Measurements from ENCODE around the gene ITPKC. TPM values are rescaled to one million over a fixed set of nuclear protein-coding genes. Genes with fewer than 3 reads are reported as not detected.

ITPKC gene
- total and polyA plus RNA-seq, 2 of the 13 experiments (the other 11 are each of a cell fraction or from before 2014, with no cell fraction given), result 6.9 to 11.2 TPM

DNA sequence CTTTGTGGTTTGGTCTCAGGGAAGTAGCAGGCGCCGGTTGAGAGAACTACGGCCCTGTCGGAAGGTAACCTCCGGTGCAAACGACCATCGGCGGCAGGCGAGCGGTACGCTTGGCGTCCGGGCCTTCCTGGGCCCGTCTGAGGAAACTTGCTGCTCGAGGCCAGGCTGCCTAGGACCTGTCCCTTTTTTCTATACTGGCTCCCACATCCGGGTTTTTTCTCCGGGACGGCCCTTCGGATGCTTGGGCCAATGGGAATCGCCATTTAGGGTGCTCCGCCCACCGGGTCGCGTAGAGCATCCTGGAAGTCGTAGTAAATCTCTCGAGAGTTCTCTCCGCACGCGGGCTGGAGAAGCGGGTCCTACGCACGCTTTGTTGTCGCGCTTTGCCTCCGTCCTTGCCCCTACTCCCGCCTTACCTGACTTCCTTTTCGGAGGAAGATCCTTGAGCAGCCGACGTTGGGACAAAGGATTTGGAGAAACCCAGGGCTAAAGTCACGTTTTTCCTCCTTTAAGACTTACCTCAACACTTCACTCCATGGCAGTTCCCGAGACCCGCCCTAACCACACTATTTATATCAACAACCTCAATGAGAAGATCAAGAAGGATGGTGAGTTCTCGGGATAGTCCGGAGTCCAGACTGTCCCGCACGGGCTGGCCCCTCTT lies 34.1 kb downstream of the ITPKC start, which contains the start of gene SNRPA (continued):
- no peak for TF ChIP-seq NR2F6 (IDR thresholded peaks at IDR 0.05)
- no peak for TF ChIP-seq NR2F6 (CRISPR knock-in tag; IDR thresholded peaks at IDR 0.05)
- no peak for TF ChIP-seq ZBTB3 (CRISPR knock-in tag; IDR thresholded peaks at IDR 0.05; ENCODE audit: borderline replicate concordance, low read depth)
- TF ChIP-seq, protein P1, sequence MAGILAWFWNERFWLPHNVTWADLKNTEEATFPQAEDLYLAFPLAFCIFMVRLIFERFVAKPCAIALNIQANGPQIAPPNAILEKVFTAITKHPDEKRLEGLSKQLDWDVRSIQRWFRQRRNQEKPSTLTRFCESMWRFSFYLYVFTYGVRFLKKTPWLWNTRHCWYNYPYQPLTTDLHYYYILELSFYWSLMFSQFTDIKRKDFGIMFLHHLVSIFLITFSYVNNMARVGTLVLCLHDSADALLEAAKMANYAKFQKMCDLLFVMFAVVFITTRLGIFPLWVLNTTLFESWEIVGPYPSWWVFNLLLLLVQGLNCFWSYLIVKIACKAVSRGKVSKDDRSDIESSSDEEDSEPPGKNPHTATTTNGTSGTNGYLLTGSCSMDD (CRISPR knock-in tag; IDR thresholded peaks at IDR 0.05), result no peak
- TF ChIP-seq NBN (conservative IDR thresholded peaks at IDR 0.05), result no peak
- TF ChIP-seq, protein P2, sequence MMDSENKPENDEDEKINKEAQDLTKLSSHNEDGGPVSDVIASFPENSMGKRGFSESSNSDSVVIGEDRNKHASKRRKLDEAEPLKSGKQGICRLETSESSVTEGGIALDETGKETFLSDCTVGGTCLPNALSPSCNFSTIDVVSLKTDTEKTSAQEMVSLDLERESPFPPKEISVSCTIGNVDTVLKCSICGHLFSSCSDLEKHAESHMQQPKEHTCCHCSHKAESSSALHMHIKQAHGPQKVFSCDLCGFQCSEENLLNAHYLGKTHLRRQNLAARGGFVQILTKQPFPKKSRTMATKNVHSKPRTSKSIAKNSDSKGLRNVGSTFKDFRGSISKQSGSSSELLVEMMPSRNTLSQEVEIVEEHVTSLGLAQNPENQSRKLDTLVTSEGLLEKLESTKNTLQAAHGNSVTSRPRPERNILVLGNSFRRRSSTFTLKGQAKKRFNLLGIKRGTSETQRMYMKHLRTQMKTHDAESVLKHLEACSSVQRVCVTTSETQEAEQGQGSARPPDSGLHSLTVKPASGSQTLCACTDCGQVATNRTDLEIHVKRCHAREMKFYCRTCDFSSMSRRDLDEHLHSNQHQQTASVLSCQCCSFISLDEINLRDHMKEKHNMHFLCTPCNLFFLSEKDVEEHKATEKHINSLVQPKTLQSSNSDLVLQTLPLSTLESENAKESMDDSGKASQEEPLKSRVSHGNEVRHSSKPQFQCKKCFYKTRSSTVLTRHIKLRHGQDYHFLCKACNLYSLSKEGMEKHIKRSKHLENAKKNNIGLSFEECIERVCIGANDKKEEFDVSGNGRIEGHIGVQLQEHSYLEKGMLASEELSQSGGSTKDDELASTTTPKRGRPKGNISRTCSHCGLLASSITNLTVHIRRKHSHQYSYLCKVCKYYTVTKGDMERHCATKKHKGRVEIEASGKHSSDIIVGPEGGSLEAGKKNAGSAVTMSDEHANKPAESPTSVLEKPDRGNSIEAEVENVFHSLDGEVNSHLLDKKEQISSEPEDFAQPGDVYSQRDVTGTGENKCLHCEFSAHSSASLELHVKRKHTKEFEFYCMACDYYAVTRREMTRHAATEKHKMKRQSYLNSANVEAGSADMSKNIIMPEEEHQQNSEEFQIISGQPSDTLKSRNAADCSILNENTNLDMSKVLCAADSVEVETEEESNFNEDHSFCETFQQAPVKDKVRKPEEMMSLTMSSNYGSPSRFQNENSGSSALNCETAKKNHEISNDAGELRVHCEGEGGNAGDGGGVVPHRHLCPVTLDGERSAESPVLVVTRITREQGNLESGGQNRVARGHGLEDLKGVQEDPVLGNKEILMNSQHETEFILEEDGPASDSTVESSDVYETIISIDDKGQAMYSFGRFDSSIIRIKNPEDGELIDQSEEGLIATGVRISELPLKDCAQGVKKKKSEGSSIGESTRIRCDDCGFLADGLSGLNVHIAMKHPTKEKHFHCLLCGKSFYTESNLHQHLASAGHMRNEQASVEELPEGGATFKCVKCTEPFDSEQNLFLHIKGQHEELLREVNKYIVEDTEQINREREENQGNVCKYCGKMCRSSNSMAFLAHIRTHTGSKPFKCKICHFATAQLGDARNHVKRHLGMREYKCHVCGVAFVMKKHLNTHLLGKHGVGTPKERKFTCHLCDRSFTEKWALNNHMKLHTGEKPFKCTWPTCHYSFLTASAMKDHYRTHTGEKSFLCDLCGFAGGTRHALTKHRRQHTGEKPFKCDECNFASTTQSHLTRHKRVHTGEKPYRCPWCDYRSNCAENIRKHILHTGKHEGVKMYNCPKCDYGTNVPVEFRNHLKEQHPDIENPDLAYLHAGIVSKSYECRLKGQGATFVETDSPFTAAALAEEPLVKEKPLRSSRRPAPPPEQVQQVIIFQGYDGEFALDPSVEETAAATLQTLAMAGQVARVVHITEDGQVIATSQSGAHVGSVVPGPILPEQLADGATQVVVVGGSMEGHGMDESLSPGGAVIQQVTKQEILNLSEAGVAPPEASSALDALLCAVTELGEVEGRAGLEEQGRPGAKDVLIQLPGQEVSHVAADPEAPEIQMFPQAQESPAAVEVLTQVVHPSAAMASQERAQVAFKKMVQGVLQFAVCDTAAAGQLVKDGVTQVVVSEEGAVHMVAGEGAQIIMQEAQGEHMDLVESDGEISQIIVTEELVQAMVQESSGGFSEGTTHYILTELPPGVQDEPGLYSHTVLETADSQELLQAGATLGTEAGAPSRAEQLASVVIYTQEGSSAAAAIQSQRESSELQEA (CRISPR knock-in tag; IDR thresholded peaks at IDR 0.05; ENCODE audit: not compliant biosample characterization), result no peak
- no peak for TF ChIP-seq ZNF672 (CRISPR knock-in tag; IDR thresholded peaks at IDR 0.05)
- TF ChIP-seq KLF15 (CRISPR knock-in tag; IDR thresholded peaks at IDR 0.05; ENCODE audit: borderline replicate concordance), result no peak
- TF ChIP-seq, protein P3, sequence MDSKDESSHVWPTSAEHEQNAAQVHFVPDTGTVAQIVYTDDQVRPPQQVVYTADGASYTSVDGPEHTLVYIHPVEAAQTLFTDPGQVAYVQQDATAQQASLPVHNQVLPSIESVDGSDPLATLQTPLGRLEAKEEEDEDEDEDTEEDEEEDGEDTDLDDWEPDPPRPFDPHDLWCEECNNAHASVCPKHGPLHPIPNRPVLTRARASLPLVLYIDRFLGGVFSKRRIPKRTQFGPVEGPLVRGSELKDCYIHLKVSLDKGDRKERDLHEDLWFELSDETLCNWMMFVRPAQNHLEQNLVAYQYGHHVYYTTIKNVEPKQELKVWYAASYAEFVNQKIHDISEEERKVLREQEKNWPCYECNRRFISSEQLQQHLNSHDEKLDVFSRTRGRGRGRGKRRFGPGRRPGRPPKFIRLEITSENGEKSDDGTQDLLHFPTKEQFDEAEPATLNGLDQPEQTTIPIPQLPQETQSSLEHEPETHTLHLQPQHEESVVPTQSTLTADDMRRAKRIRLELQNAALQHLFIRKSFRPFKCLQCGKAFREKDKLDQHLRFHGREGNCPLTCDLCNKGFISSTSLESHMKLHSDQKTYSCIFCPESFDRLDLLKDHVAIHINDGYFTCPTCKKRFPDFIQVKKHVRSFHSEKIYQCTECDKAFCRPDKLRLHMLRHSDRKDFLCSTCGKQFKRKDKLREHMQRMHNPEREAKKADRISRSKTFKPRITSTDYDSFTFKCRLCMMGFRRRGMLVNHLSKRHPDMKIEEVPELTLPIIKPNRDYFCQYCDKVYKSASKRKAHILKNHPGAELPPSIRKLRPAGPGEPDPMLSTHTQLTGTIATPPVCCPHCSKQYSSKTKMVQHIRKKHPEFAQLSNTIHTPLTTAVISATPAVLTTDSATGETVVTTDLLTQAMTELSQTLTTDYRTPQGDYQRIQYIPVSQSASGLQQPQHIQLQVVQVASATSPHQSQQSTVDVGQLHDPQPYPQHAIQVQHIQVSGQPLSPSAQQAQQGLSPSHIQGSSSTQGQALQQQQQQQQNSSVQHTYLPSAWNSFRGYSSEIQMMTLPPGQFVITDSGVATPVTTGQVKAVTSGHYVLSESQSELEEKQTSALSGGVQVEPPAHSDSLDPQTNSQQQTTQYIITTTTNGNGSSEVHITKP (CRISPR knock-in tag; IDR thresholded peaks at IDR 0.05; ENCODE audit: low read depth), result no peak
- no peak for TF ChIP-seq HNRNPUL1 (IDR thresholded peaks at IDR 0.05; ENCODE audit: low read depth, low read length)
- peak; percentile 46; the same call in 1 of the 2 replicates for TF ChIP-seq MED1 (CRISPR knock-in tag; IDR thresholded peaks at IDR 0.05)
- TF ChIP-seq, protein P4, sequence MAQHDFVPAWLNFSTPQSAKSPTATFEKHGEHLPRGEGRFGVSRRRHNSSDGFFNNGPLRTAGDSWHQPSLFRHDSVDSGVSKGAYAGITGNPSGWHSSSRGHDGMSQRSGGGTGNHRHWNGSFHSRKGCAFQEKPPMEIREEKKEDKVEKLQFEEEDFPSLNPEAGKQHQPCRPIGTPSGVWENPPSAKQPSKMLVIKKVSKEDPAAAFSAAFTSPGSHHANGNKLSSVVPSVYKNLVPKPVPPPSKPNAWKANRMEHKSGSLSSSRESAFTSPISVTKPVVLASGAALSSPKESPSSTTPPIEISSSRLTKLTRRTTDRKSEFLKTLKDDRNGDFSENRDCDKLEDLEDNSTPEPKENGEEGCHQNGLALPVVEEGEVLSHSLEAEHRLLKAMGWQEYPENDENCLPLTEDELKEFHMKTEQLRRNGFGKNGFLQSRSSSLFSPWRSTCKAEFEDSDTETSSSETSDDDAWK (CRISPR knock-in tag; IDR thresholded peaks at IDR 0.05), result no peak
- TF ChIP-seq ZNF547 (CRISPR knock-in tag; IDR thresholded peaks at IDR 0.05), result no peak
- TF ChIP-seq ZNF143 (CRISPR knock-in tag; IDR thresholded peaks at IDR 0.05), result peak; percentile 90

Measured in HepG2 (cell line).